Neural progenitor cell (in vitro differentiated cells): Measurements from ENCODE around the gene LRR1. TPM values are rescaled to one million over a fixed set of nuclear protein-coding genes. Genes with fewer than 3 reads are reported as not detected.
A peak's percentile ranks its signal among the peaks of the same experiment; 100 is the strongest.

Experiments used
- DNase-seq: peaks from one replicate; pipeline ENCODE4 v3.0.0-alpha.2; 2016; ENCODE audit warnings: low spot score
- H2AFZ ChIP-seq: fragments of 200-600 bp; sonication (generic); replicated peaks from 2 replicates; pipeline ENCODE4 v1.6.1; 2016; ENCODE audit warnings: antibody characterized with exemption
- H3F3A ChIP-seq: fragments of 200-600 bp; sonication (generic); 2 replicates; pipeline ENCODE4 v1.6.1; 2016; ENCODE audit warnings: antibody characterized with exemption, low read depth
- H3K27ac ChIP-seq: fragments of 200-600 bp; sonication (generic); 2 replicates; pipeline ENCODE4 v1.5.1; 2016; ENCODE audit warnings: mild to moderate bottlenecking
- H3K27me3 ChIP-seq: fragments of 200-600 bp; sonication (generic); 2 replicates; pipeline ENCODE4 v1.6.1; 2016; ENCODE audit warnings: mild to moderate bottlenecking, moderate library complexity
- H3K36me3 ChIP-seq: fragments of 200-600 bp; sonication (generic); 2 replicates; pipeline ENCODE4 v1.5.1; 2016
- H3K4me1 ChIP-seq: fragments of 200-600 bp; sonication (generic); 2 replicates; pipeline ENCODE4 v1.6.1; 2016; ENCODE audit warnings: mixed run types
- H3K4me2 ChIP-seq: fragments of 200-600 bp; sonication (generic); 2 replicates; pipeline ENCODE4 v1.6.1; 2016
- H3K4me3 ChIP-seq: fragments of 200-600 bp; sonication (generic); 2 replicates; pipeline ENCODE4 v1.5.1; 2016
- H3K79me2 ChIP-seq: fragments of 200-600 bp; sonication (generic); 2 replicates; pipeline ENCODE4 v1.6.1; 2016; ENCODE audit warnings: low read depth
- H3K9ac ChIP-seq: fragments of 200-600 bp; sonication (generic); 2 replicates; pipeline ENCODE4 v1.6.1; 2016
- H3K9me3 ChIP-seq: fragments of 200-600 bp; sonication (generic); 2 replicates; pipeline ENCODE4 v1.5.1; 2016; ENCODE audit warnings: low read depth
- H4K20me1 ChIP-seq: fragments of 200-600 bp; sonication (generic); 2 replicates; pipeline ENCODE4 v1.6.1; 2016; ENCODE audit warnings: low read depth
- H3K27ac Mint-ChIP-seq: 3 replicates; pipeline ENCODE4 v1.8.0; 2021; ENCODE audit warnings: mixed read lengths
- H3K27me3 Mint-ChIP-seq: 2 replicates; pipeline ENCODE4 v1.8.0; 2022; ENCODE audit warnings: low read depth, mild to moderate bottlenecking, inconsistent platforms, moderate library complexity, mixed read lengths; ENCODE audit not compliant: insufficient read depth
- H3K36me3 Mint-ChIP-seq: 3 replicates; pipeline ENCODE4 v1.8.0; 2021; ENCODE audit warnings: mixed read lengths
- H3K4me1 Mint-ChIP-seq: 3 replicates; pipeline ENCODE4 v1.8.0; 2021; ENCODE audit warnings: mixed read lengths
- H3K4me3 Mint-ChIP-seq: 3 replicates; pipeline ENCODE4 v1.8.0; 2021; ENCODE audit warnings: mild to moderate bottlenecking, moderate library complexity, mixed read lengths
- H3K9me3 Mint-ChIP-seq: 3 replicates; pipeline ENCODE4 v1.8.0; 2020; ENCODE audit warnings: mixed read lengths
- EZH2 ChIP-seq: fragments of 200-600 bp; sonication (generic); IDR thresholded peaks from 2 replicates; pipeline ENCODE4 v1.6.1; 2017; ENCODE audit warnings: antibody characterized with exemption, mild to moderate bottlenecking, moderate library complexity
- EZH2phosphoT487 ChIP-seq: fragments of 200-600 bp; sonication (generic); IDR thresholded peaks from 2 replicates; pipeline ENCODE4 v1.6.1; 2017; ENCODE audit warnings: antibody characterized with exemption
- total RNA-seq: library from RNA; depleted of rRNA; stranded (reverse); fragments of >200 nt; gene quantifications from 2 replicates; pipeline ENCODE4 v1.2.3, GENCODE V29; 2015; ENCODE audit warnings: low replicate concordance
- TF ChIP-seq, protein P1 (sequence below): fragments of 200-600 bp; sonication (generic); IDR thresholded peaks from 2 replicates; pipeline ENCODE4 v1.5.1; 2017; ENCODE audit warnings: antibody characterized with exemption, mild to moderate bottlenecking

Gene LRR1
- total RNA-seq, 1 donor from 2014 or later = 35.2 TPM

DNA sequence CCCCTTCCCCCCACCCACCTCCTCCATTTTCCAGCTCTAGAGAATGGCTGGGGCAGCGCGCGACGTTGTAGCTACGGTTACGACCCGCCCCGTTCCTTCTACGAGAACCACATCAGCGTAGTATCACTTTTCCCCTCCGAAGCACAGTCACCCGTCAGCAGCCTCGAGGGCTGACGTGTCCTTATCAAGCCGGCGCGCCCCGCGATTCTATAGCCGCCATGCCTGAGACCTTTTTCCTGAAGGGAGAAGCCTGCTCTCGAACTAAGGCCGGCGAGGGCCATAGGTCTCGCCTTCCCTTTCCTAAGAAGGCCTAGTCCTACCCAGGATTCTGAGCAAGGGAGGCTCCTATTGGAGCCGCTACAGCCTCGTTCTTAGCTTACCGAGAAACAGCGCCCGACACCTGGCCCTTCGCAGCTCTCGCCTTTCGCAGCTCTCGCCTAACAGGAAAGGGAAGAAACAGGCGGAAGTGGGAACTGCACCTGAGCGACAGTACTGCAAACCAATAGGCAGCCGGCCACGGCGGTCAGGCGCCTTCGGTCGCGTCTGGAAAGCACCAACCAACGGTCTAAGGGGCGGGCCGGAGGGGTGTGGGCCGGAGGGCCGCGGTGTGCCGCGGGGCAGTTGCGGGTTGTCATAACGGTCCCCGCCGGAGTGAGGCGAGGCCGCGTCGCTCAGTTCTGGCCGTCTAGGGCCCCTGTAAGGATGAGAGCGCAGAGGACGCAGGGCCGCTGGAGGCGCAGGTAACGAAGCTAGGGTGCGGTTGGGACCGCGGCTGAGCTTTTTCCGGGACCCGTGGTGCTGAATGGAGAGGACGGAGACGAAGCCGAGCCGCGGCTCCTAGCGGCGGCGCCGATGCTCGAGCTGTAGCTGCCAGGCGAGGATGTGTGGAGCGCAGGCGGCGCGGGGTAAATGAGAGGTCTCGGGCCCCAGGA, 21.7 kb downstream of the LRR1 start, which contains the start of the genes MGAT2 and RPL36AL:
TSS of gene MGAT2 (plus strand) at position 618 of the 932 bp plus-strand sequence. CDS start 470 bp downstream, outside the sequence.
TSS of gene RPL36AL (minus strand) at position 445 of the 932 bp plus-strand sequence. CDS start 1,522 bp downstream, outside the sequence.
- peak within 1 kb of the TSS; percentile 88 for H3K27ac ChIP-seq
- H3K9me3 ChIP-seq = no peaks in the 10 kb centered on the region
- Mint-ChIP-seq H3K36me3 (peaks cover 23% of the 10 kb centered on the region), H3K4me3 (peak within 1 kb of the TSS; percentile 100), H3K27ac (peak within 1 kb of the TSS; percentile 95), H3K9me3 (no peaks in the 10 kb centered on the region), H3K27me3 (peaks cover 5% of the 10 kb centered on the region), H3K4me1 (peaks cover 34% of the 10 kb centered on the region)
- H2AFZ ChIP-seq = peak within 1 kb of the TSS; percentile 50
- H4K20me1 ChIP-seq = peaks cover 48% of the 10 kb centered on the region
- DNase-seq = peak; percentile 99
- peak within 1 kb of the TSS; percentile 65 for H3K9ac ChIP-seq
- H3K79me2 ChIP-seq = peaks cover 68% of the 10 kb centered on the region
- peaks cover 18% of the 10 kb centered on the region for H3K36me3 ChIP-seq
- peak within 1 kb of the TSS; percentile 95 for H3K4me2 ChIP-seq
- H3K4me1 ChIP-seq = peaks cover 22% of the 10 kb centered on the region
- TF ChIP-seq EZH2phosphoT487 (peak; percentile 11), EZH2 (peak; percentile 55)
- TF ChIP-seq, protein P1, sequence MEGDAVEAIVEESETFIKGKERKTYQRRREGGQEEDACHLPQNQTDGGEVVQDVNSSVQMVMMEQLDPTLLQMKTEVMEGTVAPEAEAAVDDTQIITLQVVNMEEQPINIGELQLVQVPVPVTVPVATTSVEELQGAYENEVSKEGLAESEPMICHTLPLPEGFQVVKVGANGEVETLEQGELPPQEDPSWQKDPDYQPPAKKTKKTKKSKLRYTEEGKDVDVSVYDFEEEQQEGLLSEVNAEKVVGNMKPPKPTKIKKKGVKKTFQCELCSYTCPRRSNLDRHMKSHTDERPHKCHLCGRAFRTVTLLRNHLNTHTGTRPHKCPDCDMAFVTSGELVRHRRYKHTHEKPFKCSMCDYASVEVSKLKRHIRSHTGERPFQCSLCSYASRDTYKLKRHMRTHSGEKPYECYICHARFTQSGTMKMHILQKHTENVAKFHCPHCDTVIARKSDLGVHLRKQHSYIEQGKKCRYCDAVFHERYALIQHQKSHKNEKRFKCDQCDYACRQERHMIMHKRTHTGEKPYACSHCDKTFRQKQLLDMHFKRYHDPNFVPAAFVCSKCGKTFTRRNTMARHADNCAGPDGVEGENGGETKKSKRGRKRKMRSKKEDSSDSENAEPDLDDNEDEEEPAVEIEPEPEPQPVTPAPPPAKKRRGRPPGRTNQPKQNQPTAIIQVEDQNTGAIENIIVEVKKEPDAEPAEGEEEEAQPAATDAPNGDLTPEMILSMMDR = peak; percentile 40
- peaks cover 52% of the 10 kb centered on the region for H3F3A ChIP-seq
- peak within 1 kb of the TSS; percentile 72 for H3K4me3 ChIP-seq
- H3K27me3 ChIP-seq = no peaks in the 10 kb centered on the region

DNA sequence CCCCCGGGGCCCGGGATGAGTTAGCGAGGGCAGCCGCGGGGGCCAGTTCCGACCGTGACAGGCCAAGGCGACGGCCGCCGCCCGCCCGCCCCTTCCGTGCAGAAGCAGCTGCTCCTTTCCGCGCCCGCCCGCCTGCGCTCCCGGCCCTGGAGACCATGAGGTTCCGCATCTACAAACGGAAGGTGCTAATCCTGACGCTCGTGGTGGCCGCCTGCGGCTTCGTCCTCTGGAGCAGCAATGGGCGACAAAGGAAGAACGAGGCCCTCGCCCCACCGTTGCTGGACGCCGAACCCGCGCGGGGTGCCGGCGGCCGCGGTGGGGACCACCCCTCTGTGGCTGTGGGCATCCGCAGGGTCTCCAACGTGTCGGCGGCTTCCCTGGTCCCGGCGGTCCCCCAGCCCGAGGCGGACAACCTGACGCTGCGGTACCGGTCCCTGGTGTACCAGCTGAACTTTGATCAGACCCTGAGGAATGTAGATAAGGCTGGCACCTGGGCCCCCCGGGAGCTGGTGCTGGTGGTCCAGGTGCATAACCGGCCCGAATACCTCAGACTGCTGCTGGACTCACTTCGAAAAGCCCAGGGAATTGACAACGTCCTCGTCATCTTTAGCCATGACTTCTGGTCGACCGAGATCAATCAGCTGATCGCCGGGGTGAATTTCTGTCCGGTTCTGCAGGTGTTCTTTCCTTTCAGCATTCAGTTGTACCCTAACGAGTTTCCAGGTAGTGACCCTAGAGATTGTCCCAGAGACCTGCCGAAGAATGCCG, 22.6 kb downstream of the LRR1 start:
- Mint-ChIP-seq H3K4me3 (peak overlapping the region; percentile 100), H3K4me1 (peaks cover 34% of the 10 kb centered on the region), H3K36me3 (peaks cover 20% of the 10 kb centered on the region), H3K27me3 (peaks cover 5% of the 10 kb centered on the region), H3K27ac (no peak overlapping the region), H3K9me3 (no peaks in the 10 kb centered on the region)
- Histone ChIP-seq H4K20me1 (peaks cover 54% of the 10 kb centered on the region), H3K9me3 (no peaks in the 10 kb centered on the region), H3K79me2 (peaks cover 69% of the 10 kb centered on the region), H3F3A (peaks cover 51% of the 10 kb centered on the region), H3K36me3 (peaks cover 22% of the 10 kb centered on the region), H3K4me2 (peak overlapping the region; percentile 95), H3K4me3 (peak overlapping the region; percentile 72), H3K27me3 (no peaks in the 10 kb centered on the region), H3K4me1 (peaks cover 22% of the 10 kb centered on the region), H2AFZ (peak overlapping the region; percentile 17), H3K9ac (peak overlapping the region; percentile 4), H3K27ac (no peak overlapping the region)
- TF ChIP-seq, protein P1 = no peak
- TF ChIP-seq EZH2phosphoT487 (peak; percentile 23), EZH2 (peak; percentile 12)
- DNase-seq = peak; percentile 79

DNA sequence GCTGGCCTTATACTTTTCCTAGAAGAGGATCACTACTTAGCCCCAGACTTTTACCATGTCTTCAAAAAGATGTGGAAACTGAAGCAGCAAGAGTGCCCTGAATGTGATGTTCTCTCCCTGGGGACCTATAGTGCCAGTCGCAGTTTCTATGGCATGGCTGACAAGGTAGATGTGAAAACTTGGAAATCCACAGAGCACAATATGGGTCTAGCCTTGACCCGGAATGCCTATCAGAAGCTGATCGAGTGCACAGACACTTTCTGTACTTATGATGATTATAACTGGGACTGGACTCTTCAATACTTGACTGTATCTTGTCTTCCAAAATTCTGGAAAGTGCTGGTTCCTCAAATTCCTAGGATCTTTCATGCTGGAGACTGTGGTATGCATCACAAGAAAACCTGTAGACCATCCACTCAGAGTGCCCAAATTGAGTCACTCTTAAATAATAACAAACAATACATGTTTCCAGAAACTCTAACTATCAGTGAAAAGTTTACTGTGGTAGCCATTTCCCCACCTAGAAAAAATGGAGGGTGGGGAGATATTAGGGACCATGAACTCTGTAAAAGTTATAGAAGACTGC, 23.4 kb downstream of the LRR1 start:
- Mint-ChIP-seq H3K27ac (no peak overlapping the region), H3K9me3 (no peaks in the 10 kb centered on the region), H3K4me3 (peak overlapping the region; percentile 100), H3K4me1 (peaks cover 34% of the 10 kb centered on the region), H3K36me3 (peaks cover 22% of the 10 kb centered on the region), H3K27me3 (peaks cover 5% of the 10 kb centered on the region)
- Histone ChIP-seq H3K79me2 (peaks cover 72% of the 10 kb centered on the region), H3K27ac (no peak overlapping the region), H3K4me3 (peak overlapping the region; percentile 72), H3F3A (peaks cover 48% of the 10 kb centered on the region), H3K9me3 (no peaks in the 10 kb centered on the region), H2AFZ (no peak overlapping the region), H3K4me2 (peak overlapping the region; percentile 95), H3K36me3 (peaks cover 25% of the 10 kb centered on the region), H3K9ac (no peak overlapping the region), H4K20me1 (peaks cover 57% of the 10 kb centered on the region), H3K27me3 (no peaks in the 10 kb centered on the region), H3K4me1 (peaks cover 22% of the 10 kb centered on the region)
- no peak for DNase-seq
- TF ChIP-seq EZH2 = no peak
- no peak for TF ChIP-seq EZH2phosphoT487
- TF ChIP-seq, protein P1 = no peak
